GM23338 (cell line): ENCODE measurements around the gene MCC. TPM values are rescaled to one million over a fixed set of nuclear protein-coding genes. Genes with fewer than 3 reads are reported as not detected.

Experiments
- ATAC-seq: fragments of 200-7000 bp; cut with Tn5 transposase; 3 replicates; pipeline ENCODE4 v1.9.1; 2020
- DNase-seq: peaks from one replicate; pipeline ENCODE4 v3.0.0-alpha.2; 2015; ENCODE audit warnings: low spot score
- H2AFZ ChIP-seq: fragments of 200-600 bp; sonication (generic); 2 replicates; pipeline ENCODE4 v1.8.0; 2016; ENCODE audit warnings: antibody characterized with exemption, mild to moderate bottlenecking, moderate library complexity
- H3F3A ChIP-seq: fragments of 200-600 bp; sonication (generic); replicated peaks from 2 replicates; pipeline ENCODE4 v1.8.0; 2017; ENCODE audit warnings: antibody characterized with exemption, mixed run types, low read depth
- H3K27ac ChIP-seq: fragments of 200-600 bp; sonication (generic); 2 replicates; pipeline ENCODE4 v1.6.1; 2016; ENCODE audit warnings: low read depth
- H3K27me3 ChIP-seq: fragments of 200-600 bp; sonication (generic); 2 replicates; pipeline ENCODE4 v1.8.0; 2016; ENCODE audit warnings: mild to moderate bottlenecking, mixed run types, moderate library complexity; ENCODE audit not compliant: insufficient read depth
- H3K36me3 ChIP-seq: fragments of 200-600 bp; sonication (generic); 2 replicates; pipeline ENCODE4 v1.8.0; 2016; ENCODE audit warnings: mild to moderate bottlenecking; ENCODE audit not compliant: insufficient read depth
- H3K4me1 ChIP-seq: fragments of 200-600 bp; sonication (generic); 2 replicates; pipeline ENCODE4 v1.8.0; 2016; ENCODE audit warnings: mild to moderate bottlenecking, moderate library complexity; ENCODE audit not compliant: insufficient read depth
- H3K4me2 ChIP-seq: fragments of 200-600 bp; sonication (generic); 2 replicates; pipeline ENCODE4 v1.7.1; 2017; ENCODE audit warnings: mixed run types
- H3K4me3 ChIP-seq: fragments of 200-600 bp; sonication (generic); 2 replicates; pipeline ENCODE4 v1.6.1; 2016; ENCODE audit warnings: mixed run types
- H3K79me2 ChIP-seq: fragments of 200-600 bp; sonication (generic); replicated peaks from 2 replicates; pipeline ENCODE4 v1.8.0; 2017; ENCODE audit warnings: mild to moderate bottlenecking; ENCODE audit not compliant: insufficient read depth
- H3K9me2 ChIP-seq: fragments of 200-600 bp; sonication (generic); 2 replicates; pipeline ENCODE4 v1.8.0; 2017; ENCODE audit not compliant: insufficient read depth
- H4K20me1 ChIP-seq: fragments of 200-600 bp; sonication (generic); replicated peaks from 2 replicates; pipeline ENCODE4 v1.8.0; 2017; ENCODE audit warnings: mild to moderate bottlenecking; ENCODE audit not compliant: insufficient read depth
- H3K27ac Mint-ChIP-seq: 2 replicates; pipeline ENCODE4 v1.8.0; 2020; ENCODE audit warnings: inconsistent platforms, mild to moderate bottlenecking, moderate library complexity, mixed read lengths
- H3K27me3 Mint-ChIP-seq: 3 replicates; pipeline ENCODE4 v1.8.0; 2022; ENCODE audit warnings: low read depth, mild to moderate bottlenecking, moderate library complexity, mixed read lengths, inconsistent platforms; ENCODE audit not compliant: insufficient read depth, poor library complexity
- H3K36me3 Mint-ChIP-seq: 3 replicates; pipeline ENCODE4 v1.8.0; 2021; ENCODE audit warnings: low read depth, mild to moderate bottlenecking, inconsistent platforms, moderate library complexity, mixed read lengths
- H3K4me1 Mint-ChIP-seq: 3 replicates; pipeline ENCODE4 v1.8.0; 2020; ENCODE audit warnings: mild to moderate bottlenecking, inconsistent platforms, mixed read lengths
- H3K4me3 Mint-ChIP-seq: 3 replicates; pipeline ENCODE4 v1.8.0; 2021; ENCODE audit warnings: moderate library complexity, mild to moderate bottlenecking, inconsistent platforms, mixed read lengths
- H3K9me3 Mint-ChIP-seq: 3 replicates; pipeline ENCODE4 v1.8.0; 2020; ENCODE audit warnings: moderate library complexity, mild to moderate bottlenecking, inconsistent platforms, mixed read lengths
- CREB1 ChIP-seq: fragments of 250-450 bp; sonication (Bioruptor Pico); IDR thresholded peaks from 2 replicates; pipeline ENCODE4 v1.5.0; 2020; ENCODE audit warnings: low read depth, mild to moderate bottlenecking, moderate library complexity
- CTCF ChIP-seq, 2 experiments: fragments of 200-600 bp in 1 of 2; sonication (generic) in 1 of 2; conservative IDR thresholded peaks; 2 replicates each; pipeline versions ENCODE4 v1.5.1 to v1.6.1; 2016 to 2017; ENCODE audit warnings: antibody characterized with exemption in 2 of 2, low read depth in 2 of 2, mild to moderate bottlenecking in 2 of 2, moderate library complexity in 1 of 2
- EZH2 ChIP-seq: fragments of 200-600 bp; sonication (generic); IDR thresholded peaks from one replicate; pipeline ENCODE4 v1.8.0; 2017; ENCODE audit warnings: antibody characterized with exemption, mild to moderate bottlenecking, low read depth; ENCODE audit not compliant: unreplicated experiment
- JUNB ChIP-seq: IDR thresholded peaks from one replicate; pipeline ENCODE4 v1.6.1; 2016; ENCODE audit warnings: antibody characterized with exemption; ENCODE audit not compliant: unreplicated experiment
- NANOG ChIP-seq: IDR thresholded peaks from 2 replicates; pipeline ENCODE4 v1.6.1; 2016; ENCODE audit warnings: antibody characterized with exemption, borderline replicate concordance
- POLR2AphosphoS5 ChIP-seq: IDR thresholded peaks from 2 replicates; pipeline ENCODE4 v1.6.1; 2016; ENCODE audit warnings: antibody characterized with exemption, low read depth
- STAT1 ChIP-seq: IDR thresholded peaks from one replicate; pipeline ENCODE4 v1.6.1; 2016; ENCODE audit warnings: antibody characterized with exemption; ENCODE audit not compliant: unreplicated experiment
- ZNF114 ChIP-seq: fragments of 250-450 bp; sonication (Bioruptor Pico); IDR thresholded peaks from 2 replicates; pipeline ENCODE4 v1.5.0; 2020; ENCODE audit warnings: mild to moderate bottlenecking, moderate library complexity
- polyA plus RNA-seq: library from polyadenylated mRNA; unstranded; fragments of >200 nt; fragmentation: Nextera tagmentation; extraction: Ambion mirVana; gene quantifications from 2 replicates; pipeline ENCODE4 v1.2.1, GENCODE V29; 2016
- total RNA-seq: library from RNA; depleted of rRNA; stranded (reverse); fragments of >200 nt; shearing (Covaris generic); gene quantifications from 2 replicates; pipeline ENCODE4 v1.2.3, GENCODE V29; 2014
- TF ChIP-seq, protein P1 (sequence below): IDR thresholded peaks from one replicate; pipeline ENCODE4 v1.6.1; 2018; ENCODE audit warnings: antibody characterized with exemption; ENCODE audit not compliant: unreplicated experiment
- TF ChIP-seq, protein P2 (sequence below): fragments of 250-450 bp; sonication (Bioruptor Pico); IDR thresholded peaks from 2 replicates; pipeline ENCODE4 v1.5.0; 2020; ENCODE audit warnings: mild to moderate bottlenecking, moderate library complexity

The MCC gene
- total and polyA plus RNA-seq, 2 experiments from 2014 or later: 3.8 to 10.1 TPM

DNA sequence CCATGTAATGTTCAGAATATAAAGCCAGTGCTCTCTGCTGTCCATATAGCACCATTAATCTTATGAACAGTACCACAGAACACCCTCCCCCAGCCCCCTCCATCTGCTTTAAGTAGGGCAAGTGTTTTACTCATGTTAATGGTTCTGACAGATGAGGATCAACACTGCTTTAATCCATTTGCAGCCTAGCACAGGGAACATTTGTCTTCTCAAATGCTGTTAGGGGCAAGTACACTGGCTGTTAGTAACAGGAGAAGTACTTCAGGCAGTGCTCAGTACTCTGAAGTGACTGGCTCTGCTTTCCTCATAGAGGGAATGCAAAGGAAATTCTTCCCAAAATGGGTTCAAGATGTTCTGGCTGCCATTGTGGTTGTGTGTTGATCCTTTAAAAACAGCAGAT is 309.1 kb downstream of the MCC start:
- Histone ChIP-seq H3F3A (no peaks in the 10 kb centered on the region), H4K20me1 (no peaks in the 10 kb centered on the region), H3K79me2 (no peaks in the 10 kb centered on the region), H3K4me1 (peaks cover 19% of the 10 kb centered on the region; the same call in 1 of the 2 replicates), H3K9me2 (no peaks in the 10 kb centered on the region), H3K4me2 (no peak overlapping the region), H3K27ac (no peak overlapping the region), H3K36me3 (no peaks in the 10 kb centered on the region), H3K4me3 (no peak overlapping the region), H3K27me3 (no peaks in the 10 kb centered on the region), H2AFZ (no peak overlapping the region)
- no peak overlapping the region for H3K4me3 Mint-ChIP-seq
- no peak overlapping the region for H3K27ac Mint-ChIP-seq
- no peak for TF ChIP-seq POLR2AphosphoS5
- no peak for TF ChIP-seq STAT1
- TF ChIP-seq, protein P1, sequence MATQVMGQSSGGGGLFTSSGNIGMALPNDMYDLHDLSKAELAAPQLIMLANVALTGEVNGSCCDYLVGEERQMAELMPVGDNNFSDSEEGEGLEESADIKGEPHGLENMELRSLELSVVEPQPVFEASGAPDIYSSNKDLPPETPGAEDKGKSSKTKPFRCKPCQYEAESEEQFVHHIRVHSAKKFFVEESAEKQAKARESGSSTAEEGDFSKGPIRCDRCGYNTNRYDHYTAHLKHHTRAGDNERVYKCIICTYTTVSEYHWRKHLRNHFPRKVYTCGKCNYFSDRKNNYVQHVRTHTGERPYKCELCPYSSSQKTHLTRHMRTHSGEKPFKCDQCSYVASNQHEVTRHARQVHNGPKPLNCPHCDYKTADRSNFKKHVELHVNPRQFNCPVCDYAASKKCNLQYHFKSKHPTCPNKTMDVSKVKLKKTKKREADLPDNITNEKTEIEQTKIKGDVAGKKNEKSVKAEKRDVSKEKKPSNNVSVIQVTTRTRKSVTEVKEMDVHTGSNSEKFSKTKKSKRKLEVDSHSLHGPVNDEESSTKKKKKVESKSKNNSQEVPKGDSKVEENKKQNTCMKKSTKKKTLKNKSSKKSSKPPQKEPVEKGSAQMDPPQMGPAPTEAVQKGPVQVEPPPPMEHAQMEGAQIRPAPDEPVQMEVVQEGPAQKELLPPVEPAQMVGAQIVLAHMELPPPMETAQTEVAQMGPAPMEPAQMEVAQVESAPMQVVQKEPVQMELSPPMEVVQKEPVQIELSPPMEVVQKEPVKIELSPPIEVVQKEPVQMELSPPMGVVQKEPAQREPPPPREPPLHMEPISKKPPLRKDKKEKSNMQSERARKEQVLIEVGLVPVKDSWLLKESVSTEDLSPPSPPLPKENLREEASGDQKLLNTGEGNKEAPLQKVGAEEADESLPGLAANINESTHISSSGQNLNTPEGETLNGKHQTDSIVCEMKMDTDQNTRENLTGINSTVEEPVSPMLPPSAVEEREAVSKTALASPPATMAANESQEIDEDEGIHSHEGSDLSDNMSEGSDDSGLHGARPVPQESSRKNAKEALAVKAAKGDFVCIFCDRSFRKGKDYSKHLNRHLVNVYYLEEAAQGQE: no peak
- TF ChIP-seq, protein P2, sequence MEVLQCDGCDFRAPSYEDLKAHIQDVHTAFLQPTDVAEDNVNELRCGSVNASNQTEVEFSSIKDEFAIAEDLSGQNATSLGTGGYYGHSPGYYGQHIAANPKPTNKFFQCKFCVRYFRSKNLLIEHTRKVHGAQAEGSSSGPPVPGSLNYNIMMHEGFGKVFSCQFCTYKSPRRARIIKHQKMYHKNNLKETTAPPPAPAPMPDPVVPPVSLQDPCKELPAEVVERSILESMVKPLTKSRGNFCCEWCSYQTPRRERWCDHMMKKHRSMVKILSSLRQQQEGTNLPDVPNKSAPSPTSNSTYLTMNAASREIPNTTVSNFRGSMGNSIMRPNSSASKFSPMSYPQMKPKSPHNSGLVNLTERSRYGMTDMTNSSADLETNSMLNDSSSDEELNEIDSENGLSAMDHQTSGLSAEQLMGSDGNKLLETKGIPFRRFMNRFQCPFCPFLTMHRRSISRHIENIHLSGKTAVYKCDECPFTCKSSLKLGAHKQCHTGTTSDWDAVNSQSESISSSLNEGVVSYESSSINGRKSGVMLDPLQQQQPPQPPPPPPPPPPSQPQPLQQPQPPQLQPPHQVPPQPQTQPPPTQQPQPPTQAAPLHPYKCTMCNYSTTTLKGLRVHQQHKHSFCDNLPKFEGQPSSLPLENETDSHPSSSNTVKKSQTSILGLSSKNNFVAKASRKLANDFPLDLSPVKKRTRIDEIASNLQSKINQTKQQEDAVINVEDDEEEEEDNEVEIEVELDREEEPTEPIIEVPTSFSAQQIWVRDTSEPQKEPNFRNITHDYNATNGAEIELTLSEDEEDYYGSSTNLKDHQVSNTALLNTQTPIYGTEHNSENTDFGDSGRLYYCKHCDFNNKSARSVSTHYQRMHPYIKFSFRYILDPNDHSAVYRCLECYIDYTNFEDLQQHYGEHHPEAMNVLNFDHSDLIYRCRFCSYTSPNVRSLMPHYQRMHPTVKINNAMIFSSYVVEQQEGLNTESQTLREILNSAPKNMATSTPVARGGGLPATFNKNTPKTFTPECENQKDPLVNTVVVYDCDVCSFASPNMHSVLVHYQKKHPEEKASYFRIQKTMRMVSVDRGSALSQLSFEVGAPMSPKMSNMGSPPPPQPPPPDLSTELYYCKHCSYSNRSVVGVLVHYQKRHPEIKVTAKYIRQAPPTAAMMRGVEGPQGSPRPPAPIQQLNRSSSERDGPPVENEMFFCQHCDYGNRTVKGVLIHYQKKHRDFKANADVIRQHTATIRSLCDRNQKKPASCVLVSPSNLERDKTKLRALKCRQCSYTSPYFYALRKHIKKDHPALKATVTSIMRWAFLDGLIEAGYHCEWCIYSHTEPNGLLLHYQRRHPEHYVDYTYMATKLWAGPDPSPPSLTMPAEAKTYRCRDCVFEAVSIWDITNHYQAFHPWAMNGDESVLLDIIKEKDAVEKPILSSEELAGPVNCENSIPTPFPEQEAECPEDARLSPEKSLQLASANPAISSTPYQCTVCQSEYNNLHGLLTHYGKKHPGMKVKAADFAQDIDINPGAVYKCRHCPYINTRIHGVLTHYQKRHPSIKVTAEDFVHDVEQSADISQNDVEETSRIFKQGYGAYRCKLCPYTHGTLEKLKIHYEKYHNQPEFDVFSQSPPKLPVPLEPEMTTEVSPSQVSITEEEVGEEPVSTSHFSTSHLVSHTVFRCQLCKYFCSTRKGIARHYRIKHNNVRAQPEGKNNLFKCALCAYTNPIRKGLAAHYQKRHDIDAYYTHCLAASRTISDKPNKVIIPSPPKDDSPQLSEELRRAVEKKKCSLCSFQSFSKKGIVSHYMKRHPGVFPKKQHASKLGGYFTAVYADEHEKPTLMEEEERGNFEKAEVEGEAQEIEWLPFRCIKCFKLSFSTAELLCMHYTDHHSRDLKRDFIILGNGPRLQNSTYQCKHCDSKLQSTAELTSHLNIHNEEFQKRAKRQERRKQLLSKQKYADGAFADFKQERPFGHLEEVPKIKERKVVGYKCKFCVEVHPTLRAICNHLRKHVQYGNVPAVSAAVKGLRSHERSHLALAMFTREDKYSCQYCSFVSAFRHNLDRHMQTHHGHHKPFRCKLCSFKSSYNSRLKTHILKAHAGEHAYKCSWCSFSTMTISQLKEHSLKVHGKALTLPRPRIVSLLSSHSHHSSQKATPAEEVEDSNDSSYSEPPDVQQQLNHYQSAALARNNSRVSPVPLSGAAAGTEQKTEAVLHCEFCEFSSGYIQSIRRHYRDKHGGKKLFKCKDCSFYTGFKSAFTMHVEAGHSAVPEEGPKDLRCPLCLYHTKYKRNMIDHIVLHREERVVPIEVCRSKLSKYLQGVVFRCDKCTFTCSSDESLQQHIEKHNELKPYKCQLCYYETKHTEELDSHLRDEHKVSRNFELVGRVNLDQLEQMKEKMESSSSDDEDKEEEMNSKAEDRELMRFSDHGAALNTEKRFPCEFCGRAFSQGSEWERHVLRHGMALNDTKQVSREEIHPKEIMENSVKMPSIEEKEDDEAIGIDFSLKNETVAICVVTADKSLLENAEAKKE (CRISPR knock-in tag): no peak
- TF ChIP-seq CREB1 (CRISPR knock-in tag): no peak
- TF ChIP-seq NANOG: no peak
- no peak for TF ChIP-seq CTCF (conservative IDR thresholded peaks at IDR 0.05; ENCODE audit: low read depth in 2 of 2)
- no peak for TF ChIP-seq JUNB
- no peak for TF ChIP-seq ZNF114 (CRISPR knock-in tag)
- no peak for TF ChIP-seq EZH2
- H3K27me3 Mint-ChIP-seq: no peaks in the 10 kb centered on the region
- no peak for DNase-seq
- H3K36me3 Mint-ChIP-seq: no peaks in the 10 kb centered on the region
- no peaks in the 10 kb centered on the region for H3K9me3 Mint-ChIP-seq
- H3K4me1 Mint-ChIP-seq: peaks cover 42% of the 10 kb centered on the region
- peak; percentile 52 for ATAC-seq
